ENCODE results near the gene DLG1.
A peak's percentile ranks its signal among the peaks of the same experiment; 100 is the strongest.
"Not testable (repeated sequence)": the region's sequence is repeated elsewhere in the genome, so short reads cannot be mapped to it uniquely, and the experiment has no call there.

The DLG1 gene

DNA sequence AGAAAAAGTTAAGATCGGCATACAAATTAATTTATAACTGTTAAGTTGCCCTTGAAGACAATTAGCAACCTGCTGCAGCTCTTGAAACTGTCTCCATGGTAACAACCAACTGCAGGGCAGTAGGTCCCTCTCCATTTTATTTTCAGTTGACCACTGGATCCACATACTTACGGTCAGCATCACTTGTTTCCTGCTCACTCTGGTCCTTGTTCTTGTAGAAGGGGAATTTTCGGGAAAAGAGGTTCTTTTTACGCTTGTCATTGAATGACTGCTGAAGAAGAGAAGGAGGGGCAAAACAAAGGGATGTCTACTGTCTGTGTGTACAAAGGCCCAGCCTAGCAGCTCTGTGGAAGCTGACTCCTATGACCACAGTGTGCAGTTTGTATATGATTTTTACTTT lies 222.0 kb downstream of the DLG1 start:
- DNase-seq, result no peak

DNA sequence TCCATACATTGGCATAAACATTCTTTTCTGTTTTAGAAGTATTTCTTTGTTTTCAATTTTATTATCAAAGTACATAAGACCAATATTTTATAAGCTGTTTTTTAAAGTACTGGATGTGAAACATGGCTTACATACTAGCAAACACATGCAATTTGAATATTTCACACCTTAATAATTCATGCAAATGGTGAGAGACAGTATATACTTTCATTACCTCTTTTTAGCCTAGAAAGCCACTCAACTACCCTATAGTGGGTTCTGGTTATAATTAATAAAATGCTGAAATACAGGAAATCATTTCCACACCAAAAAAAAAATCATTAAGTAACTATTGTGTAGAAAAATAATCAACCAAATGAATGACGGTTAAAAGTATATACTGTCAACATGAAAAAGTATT lies 230.3 kb downstream of the DLG1 start:
- no peak for DNase-seq

DNA sequence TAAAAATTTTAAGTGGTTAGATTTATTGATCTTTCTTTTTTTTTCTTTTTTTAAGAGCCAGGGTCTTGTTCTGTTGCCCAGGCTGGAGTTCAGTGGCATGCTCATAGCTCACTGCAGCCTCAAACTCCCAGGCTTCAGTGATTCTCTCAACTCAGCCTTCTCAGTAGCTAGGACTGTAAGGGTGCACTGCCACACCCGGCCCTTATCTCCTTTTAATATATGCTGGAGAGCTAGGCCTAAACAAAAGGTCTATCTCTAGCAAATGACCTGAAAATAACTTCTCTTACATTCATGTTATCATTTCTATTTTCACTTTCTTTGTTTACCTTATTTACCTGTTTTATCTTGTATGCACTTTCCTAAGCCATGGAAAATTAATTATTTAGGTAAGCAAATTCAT lies 233.6 kb downstream of the DLG1 start:
- DNase-seq, result no peak

DNA sequence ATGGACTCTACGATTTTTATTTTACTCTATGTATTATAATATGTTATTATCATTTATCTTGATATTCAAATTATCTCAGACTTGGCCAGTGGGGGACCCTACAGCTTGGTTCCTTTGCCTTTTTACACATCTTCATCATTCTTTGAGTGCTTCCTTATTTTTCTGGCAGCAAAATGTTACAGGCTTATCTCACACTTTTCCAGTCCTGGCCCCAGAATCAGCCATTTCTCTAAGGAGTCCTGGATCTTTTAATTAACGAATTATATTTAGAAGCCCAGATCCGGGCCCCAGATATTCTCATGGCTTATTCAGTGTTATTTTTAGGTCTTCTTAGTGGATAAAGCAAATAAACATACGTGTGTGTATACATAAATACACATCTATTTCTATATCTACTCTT lies 236.0 kb downstream of the DLG1 start:
- no peak for DNase-seq

DNA sequence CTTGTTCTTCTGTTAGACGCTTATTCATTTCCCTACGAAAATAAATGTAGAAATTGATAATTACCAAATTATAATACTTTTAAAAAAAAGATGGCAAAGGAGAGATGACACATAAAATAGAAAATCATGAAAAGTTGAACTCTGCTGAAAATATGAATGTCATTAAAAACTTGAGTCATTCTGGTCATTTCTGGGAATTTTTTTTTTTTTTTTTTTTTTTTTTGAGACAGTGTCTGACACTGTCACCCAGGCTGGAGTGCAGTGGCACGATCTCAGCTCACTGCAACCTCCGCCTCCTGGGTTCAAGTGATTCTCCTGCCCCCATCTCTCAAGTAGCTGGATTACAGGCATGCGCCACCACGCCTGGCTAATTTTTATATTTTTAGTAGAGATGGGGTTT lies 246.8 kb downstream of the DLG1 start:
- not testable (repeated sequence) for DNase-seq

DNA sequence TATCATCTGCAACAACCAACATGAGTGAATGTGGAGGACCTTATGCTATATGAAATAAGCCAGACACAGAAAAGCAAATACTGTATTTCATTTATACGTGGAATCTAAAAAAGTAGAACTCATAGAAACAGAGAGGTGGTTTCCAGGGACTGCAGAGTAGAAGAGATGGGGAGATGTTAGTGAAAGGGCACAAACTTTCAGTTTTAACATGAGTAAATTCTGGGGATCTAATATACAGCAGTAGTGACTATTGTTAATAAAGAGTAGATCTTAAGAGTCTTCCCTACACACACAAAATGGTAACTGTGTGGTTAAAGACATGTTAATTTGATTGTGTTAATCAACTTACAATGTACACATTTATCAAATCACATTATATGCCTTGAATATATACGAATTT lies 247.9 kb downstream of the DLG1 start:
- DNase-seq, result no peak

DNA sequence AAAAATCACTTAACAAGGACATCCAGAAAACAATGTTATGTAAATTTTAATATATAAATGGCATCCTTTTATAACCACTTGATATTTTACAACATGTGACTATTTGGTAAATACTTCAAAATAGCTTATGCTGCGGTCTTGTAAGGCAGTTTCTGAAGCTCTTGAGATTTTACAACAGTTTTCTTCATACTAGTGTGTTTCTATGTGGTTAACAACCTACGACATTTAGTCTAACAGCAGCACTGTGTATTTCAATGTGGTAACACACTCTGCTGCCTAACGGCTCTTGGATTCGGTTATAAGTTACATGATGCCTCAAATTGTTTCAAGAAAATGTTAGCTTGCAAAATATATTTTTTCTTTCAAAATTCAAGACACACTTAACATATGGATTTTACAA lies 255.9 kb downstream of the DLG1 start:
- DNase-seq, result no peak

DNA sequence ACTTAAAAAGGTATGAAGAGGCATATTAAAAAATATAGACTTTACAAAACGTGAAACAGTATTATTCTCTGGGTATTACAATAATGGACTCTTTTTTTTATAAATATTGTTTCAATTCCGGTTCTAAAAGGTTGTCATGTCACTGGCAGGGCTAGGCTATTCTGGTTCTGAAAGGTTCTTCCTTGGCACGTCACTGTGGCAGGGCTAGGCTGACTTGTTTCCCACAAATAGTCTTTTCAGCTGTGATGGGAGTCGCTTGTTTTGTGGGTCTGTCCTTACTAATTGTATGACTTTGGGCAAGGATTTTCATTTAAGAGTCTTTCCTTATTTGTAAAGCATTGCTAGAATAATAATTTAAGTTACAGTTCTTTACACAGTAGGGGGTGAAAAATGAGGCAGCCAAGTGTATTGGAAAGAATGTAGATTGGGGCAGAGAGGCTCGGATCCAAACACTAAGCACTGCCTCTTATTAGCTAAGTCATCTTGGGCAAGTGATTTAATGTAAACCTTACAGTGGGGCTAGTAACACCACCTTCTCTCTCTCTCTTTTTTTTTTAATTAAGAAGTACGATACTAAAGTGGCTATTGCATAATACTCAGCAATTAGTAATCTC lies 256.4 kb downstream of the DLG1 start:
- no peak for DNase-seq

DNA sequence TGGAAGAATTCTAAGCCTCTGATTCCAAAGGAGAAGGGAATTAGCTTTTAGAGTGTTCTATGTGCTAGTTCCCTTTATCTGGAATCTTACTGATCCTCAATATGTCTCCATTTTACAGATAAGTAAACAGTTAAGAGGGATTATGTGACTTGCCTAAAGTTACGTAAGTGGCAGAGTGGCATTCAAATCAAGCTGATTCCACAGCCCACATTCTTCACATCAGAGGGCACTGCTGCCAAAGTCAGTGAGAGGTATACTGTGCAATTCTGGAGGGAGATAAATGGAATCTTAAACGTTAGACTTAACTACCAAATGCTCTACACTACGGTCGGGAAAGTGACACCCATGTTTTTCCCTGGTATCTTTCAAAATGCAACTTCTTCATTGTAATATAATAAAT lies 257.8 kb downstream of the DLG1 start:
- no peak for DNase-seq

DNA sequence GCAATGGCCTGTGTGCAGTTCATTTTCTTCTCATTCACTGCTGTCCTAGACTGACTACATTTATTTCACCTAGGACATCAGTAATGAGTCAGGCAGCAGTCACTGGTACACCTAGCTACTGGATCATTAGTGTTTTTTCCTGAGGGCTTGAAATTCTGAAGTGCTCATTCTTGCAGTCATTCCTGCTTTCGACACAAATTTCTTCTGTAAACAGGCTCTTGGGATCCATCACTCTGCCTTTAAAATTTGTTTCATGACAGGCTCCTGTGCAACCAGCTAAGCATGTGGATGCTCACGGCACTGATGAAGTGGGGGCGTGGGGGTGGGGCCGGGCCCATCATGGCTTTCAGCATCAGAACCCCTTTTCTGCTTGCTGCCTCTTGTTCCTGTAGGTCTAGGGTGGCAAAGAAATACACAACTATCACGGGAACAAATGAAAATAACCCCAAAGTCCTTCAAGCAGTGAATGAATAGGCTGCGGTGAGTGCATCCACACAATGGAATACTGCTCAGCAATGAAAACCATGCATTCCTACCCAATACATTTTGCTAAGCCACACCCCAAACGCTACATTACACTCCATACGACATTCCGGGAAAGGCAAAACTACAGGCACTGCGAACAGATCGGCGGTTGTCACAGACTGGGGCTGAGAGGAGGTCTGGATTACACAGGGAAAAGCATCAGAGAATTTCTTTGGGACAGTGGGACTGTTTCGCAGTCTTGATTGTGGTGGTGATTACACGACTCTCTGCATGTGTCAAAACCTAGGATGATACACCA lies 259.5 kb downstream of the DLG1 start:
- DNase-seq, result no peak

DNA sequence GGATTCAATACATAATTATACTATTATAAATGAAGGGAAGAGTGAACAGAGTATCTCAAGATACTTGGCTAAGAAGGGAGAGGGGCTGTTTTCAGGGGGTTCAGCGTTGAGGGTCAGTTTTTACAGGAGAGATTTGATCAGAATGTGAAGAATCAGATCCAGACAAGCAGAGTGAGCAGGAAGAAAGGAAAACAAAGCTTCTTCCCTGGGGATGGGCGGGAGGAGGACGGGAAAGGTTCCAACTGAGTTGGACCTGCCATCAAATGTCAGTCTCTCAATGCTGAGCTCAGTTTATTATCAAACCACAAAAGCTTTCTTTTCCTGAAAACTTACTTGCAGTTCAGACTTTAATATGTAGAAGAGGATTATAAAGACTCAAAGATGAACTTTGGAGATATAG lies 262.8 kb downstream of the DLG1 start:
- no peak for DNase-seq

DNA sequence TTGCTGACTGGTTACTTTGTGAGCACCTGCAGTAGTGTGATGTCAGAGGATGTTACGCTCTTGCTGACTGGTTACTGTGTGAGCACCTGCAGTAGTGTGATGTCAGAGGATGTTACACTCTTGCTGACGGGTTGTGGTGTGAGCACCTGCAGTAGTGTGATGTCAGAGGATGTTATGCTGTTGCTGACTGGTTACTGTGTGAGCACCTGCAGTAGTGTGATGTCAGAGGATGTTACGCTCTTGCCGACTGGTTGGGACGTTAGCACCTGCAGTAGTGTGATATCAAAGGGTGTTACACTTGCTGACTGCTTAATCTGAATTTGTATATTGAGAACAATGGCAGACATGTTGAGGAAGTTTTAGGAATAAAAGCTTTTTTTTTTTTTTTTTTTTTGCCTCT lies 263.6 kb downstream of the DLG1 start:
- not testable (repeated sequence) for DNase-seq

DNA sequence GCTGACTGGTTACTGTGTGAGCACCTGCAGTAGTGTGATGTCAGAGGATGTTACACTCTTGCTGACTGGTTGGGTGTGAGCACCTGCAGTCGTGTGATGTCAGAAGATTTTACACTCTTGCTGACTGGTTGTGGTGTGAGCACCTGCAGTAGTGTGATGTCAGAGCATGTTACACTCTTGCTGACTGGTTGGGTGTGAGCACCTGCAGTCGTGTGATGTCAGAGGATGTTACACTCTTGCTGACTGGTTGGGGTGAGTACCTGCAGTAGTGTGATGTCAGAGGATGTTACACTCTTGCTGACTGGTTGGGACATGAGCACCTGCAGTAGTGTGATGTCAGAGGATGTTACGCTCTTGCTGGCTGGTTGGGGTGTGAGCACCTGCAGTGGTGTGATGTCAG lies 264.6 kb downstream of the DLG1 start:
- not testable (repeated sequence) for DNase-seq

DNA sequence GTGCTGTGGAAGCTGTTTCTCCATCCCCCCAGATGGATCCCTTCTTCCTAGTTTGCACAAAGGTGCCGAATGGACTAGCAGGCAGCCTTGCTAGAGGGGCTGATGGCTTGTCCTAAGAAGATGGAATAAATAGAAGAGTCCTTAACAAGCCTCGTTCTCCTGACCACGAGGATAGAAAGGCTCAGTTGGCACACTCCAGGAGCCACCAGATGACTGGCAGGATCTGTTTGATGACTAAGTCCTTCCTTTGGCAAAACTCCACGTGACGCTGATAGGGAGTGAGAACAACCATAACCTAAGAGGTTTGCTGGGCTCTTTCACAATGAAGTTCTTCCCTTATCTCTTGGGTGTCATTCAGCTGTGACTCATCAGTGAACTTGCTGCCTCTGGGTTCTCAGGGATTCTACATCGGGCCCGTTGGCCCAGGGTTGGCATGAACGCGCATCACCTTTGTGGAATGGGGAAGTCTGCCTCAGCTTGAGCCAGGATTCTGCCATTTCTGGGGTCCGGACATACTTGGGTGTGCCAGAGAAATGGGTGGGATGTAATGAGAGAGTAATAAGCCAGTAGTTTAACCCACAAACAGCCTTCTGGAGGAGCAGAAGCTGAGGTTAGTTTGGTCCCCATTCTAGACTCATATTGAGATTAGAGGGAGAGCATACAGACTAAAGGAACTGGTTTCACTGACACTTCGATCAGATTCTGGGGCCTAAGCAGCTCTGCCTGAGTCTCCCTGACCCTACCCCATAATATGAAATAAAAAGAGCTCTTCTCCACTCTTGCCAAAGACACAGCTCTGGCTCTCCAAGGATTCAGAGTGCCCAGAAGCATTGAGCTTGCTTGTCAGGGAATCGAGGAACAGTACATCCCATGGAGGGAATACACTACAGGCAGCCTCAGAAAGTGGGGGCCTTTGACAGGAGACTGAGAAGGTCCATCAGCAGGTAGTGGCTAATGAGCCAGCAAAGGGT lies 266.8 kb downstream of the DLG1 start:
- DNase-seq, result peak; percentile 93

DNA sequence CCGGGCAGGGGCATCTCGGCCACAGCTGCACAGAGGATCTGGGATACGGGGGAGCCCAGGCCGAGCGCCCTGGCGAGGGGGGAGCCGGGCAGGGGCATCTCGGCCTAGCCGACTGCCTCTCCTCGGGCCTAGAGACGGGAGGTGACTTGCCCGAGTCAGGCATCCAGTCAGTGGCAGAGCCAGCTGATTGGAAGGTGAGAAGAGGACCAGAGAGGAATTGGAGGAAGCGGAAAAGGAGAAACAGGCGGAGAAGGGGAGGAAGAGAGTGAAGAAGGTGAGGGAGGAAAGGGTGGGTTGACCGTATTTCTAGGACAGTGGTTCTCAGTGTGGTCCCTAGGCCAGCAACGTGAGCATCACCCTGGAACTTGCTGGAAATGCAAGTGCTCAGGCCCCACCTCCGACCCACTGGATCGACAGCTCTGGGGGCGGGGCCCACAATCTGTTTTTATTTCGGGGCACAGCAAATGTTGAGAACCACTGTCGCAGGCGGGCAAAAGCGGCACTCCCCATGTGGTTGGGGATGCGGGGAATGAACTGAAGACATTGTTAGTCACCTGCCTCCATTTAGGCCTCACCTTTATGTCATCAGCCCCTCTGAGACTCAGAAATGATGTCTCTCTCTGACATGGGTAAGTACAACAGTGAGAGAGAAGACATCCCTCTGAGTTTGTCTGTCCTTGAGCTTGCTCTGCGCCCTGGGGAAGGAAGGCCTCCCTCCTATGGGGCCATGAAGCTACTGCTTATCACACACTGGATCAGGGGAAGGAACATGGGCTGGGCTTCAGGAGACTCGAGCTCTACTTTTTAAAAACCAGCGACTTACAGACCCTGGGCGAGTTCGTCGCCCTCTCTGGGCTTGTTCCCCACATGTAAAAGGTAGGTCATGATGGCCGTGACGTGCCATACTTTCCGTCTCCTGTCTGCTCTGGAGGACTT lies 267.8 kb downstream of the DLG1 start:
- DNase-seq, result no peak

DNA sequence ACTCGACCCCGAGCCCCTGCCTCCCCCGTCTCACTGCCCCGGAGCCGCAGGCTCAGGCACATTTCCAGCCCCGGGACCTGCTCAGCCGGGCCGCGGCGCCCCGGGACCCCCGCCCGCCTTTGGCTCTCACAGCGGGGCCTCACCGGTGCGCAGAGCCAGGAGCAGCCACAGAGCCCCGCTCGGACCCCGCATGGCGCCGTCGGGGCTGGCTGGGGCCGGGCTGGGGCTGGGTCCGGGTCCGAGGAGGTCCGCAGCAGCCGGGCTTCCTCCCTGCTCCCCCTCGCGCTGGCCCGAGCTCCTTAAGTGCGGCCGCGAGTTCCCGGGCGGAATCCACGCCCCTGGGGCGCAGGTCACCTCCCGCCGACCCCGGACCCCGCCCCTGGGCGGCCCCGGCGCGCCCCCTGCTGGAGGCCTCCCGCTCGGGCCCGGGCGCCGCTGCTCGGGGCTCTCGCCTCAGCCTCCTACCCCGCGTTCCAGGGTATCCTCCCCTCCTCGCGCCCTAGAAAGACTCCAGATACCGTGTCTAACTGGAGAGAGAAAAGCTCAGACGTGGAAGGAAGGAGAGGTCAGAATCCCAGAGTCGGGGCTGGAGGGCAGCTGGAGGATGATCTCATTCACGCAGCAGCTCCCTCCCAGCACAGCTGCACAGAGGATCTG lies 268.8 kb downstream of the DLG1 start, which contains the start of gene MELTF:
TSS of gene MELTF (minus strand) at position 307 of the 657 bp plus-strand sequence. CDS start at position 192, 115 bp downstream.
- peak; percentile 36 for DNase-seq

DNA sequence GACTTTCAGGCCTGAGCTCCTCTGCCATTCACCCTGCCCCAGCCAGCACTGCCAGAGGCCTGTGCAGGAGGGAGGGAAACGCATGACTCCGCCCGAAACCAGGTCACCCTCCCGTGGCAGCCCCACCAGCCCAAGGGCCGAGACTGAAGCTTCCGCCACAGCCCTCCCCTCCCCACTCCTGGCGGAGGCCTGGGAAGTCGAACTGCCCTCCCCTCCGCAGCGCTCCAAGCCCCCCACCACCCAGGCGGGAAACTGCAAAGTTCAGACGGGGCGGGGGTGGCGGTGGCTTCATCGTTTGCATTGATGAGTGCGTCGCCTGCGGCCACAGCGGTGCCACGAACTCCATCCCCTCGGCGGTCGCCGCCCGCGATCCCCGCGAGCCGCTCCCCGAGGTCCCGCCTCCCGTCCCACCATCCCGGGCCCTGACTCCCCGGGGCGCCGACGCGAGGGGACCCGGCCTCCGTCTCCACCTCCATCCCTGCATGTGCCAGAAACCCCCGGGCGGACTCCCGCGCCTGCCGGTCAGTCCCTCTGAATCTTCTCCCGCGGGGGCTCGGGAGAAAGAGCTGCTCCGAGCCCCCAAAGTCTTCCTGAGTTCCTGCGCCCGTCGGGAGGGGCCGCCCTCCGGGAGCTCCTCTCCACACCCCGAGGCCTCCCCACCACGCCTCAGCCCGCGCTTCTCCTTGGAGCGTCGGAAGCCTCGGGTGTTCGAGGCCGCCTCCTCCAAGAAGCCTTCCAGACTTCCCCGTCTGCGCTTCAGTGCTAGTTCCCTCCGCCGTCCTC lies 269.5 kb downstream of the DLG1 start:
- DNase-seq, result no peak

DNA sequence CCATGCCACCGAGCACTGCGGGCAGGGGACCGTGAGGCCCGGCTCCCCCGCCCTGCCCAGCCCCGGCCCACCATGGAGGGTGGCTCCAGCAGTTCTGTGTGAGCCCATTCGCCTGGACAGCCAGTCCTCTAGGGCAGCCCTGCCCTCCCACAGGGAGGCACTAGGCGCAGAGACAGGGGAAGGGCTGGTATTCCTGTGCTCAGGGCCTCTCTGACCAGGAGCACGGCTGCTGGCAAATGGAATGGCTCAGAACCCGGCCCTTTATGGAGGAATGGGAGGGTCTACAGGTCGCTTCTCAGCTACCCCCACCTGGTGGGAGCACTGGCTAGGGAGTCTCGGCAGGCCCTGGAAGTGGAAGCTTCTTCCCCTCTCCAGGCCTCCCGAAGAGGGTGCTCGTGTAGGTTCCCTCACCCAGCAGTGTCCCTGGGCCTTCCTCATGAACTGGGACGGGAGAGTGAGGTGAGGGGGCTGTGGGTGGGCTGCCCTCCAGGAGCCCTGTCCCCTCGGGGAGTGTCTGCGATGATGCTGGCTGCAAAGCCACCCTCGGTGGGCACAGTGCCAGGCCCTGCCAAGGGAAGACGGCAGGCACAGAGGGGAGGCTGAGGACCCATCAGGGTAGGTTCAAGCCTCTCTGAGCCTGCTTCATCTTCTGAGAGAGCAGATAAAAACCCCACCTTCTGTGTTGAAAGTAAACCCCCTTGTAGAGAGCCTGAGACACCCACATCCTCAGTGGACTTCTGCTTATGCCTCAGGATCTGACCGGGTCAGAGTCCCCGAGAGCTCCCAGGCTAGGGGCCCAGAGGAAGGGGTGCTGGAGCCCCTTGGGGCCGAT lies 270.3 kb downstream of the DLG1 start:
- no peak for DNase-seq

DNA sequence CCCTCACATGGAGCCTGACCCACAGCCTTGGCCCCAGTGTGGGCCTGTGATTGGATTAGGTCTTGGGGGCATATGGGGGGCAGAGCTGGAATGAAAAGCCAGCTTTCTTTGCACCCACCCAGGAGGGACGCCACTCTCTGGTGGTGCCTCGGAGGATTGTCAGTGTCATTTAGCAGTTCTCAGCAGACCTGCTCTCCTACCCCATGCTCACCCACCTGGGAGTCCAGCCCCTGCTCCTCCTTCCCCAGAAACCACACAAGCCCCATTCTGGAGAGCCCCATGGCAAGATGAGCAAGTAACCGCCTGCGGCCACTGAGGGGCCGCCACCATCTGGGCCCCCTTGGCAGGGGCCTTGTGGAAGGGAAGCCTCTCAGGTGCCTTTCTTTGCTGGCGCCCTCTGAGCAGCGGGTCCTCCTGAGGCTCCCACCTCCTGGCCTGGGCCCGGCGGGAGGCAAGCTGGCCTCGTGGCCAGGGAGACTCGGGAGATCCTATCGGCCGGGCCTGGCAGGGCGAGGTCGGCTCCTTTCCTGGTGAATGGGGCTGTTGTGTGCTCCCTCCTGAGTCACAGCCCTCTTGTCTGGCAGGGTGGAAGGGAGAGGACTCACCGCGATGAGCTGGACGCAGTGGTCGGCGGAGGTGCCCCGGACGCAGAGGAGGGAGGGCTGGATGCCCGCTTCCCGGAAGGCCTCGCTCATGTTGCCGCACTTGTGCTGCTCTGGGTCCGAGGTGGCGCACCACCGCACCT lies 271.1 kb downstream of the DLG1 start:
- no peak for DNase-seq

Measured in fibroblast of upper back skin (primary cell).